H1 (cell line): ENCODE results near the gene SCGB1C2. TPM values are rescaled to one million over a fixed set of nuclear protein-coding genes. Genes with fewer than 3 reads are reported as not detected.

Source experiments
- CTCF ChIA-PET: fragments of 300-600 bp; sonication (Branson Sonifier 250); formaldehyde crosslinking; loops from one replicate; lab custom pipeline; 2021; ENCODE audit not compliant: partially characterized antibody; lab: Charles Lee
- POLR2A ChIA-PET: fragments of 300-600 bp; sonication (Branson Sonifier 250); formaldehyde crosslinking; loops from one replicate; lab custom pipeline; 2021; ENCODE audit warnings: inconsistent platforms; ENCODE audit not compliant: partially characterized antibody; lab: Charles Lee
- DNase-seq, 2 experiments: peaks; one replicate each; pipeline versions ENCODE4 v3.0.0 to v3.0.0-alpha.2; 2010 to 2022; ENCODE audit warnings: low spot score in 2 of 2, low read depth in 1 of 2, mixed read lengths in 1 of 2
- FAIRE-seq: peaks from 2 replicates; lab custom pipeline; 2011; peaks lifted over from hg19 to GRCh38; lab: Jason Lieb, UNC
- H2AFZ ChIP-seq: 2 replicates; pipeline ENCODE4 v1.8.1; 2012; ENCODE audit warnings: low read length, inconsistent platforms
- H2AK5ac ChIP-seq: 2 replicates; pipeline ENCODE4 v1.6.1; 2013; ENCODE audit warnings: low read depth, low read length
- H2BK120ac ChIP-seq: replicated peaks from 2 replicates; pipeline ENCODE3; 2013; ENCODE audit warnings: low read depth, low read length, inconsistent platforms
- H2BK12ac ChIP-seq: 2 replicates; pipeline ENCODE4 v1.6.1; 2013; ENCODE audit warnings: low read depth, low read length
- H2BK15ac ChIP-seq: 2 replicates; pipeline ENCODE4 v1.6.1; 2013; ENCODE audit warnings: low read length
- H2BK20ac ChIP-seq: 2 replicates; pipeline ENCODE4 v1.6.1; 2013; ENCODE audit warnings: low read length
- H2BK5ac ChIP-seq: 2 replicates; pipeline ENCODE4 v1.6.1; 2013; ENCODE audit warnings: low read depth, low read length
- H3K14ac ChIP-seq: 2 replicates; pipeline ENCODE4 v1.6.1; 2013; ENCODE audit warnings: inconsistent platforms; ENCODE audit not compliant: insufficient read length
- H3K18ac ChIP-seq: 2 replicates; pipeline ENCODE4 v1.6.1; 2013; ENCODE audit warnings: low read length; ENCODE audit errors: extremely low read depth
- H3K23ac ChIP-seq: 2 replicates; pipeline ENCODE4 v1.6.1; 2013; ENCODE audit warnings: inconsistent platforms; ENCODE audit not compliant: insufficient read length
- H3K23me2 ChIP-seq: 2 replicates; pipeline ENCODE4 v1.6.1; 2013; ENCODE audit warnings: low read depth, low read length
- H3K27ac ChIP-seq: 2 replicates; pipeline ENCODE4 v1.6.1; 2011; ENCODE audit warnings: low read depth, low read length, inconsistent platforms
- H3K27me3 ChIP-seq, 4 experiments: replicated peaks in 1 of 4; 1 replicate in 1 of 4; 2 replicates in 3 of 4; pipeline versions ENCODE4 v1.6.1 to v1.8.1; 2011 to 2013; ENCODE audit warnings: low read length in 3 of 4, mild to moderate bottlenecking in 3 of 4, inconsistent platforms in 2 of 4, mixed read lengths in 2 of 4, moderate library complexity in 1 of 4; ENCODE audit not compliant: control insufficient read depth in 3 of 4, insufficient read depth in 3 of 4; ENCODE audit errors: extremely low read depth in 1 of 4
- H3K36me3 ChIP-seq, 4 experiments: 2 replicates each; pipeline versions ENCODE4 v1.6.1 to v1.8.1; 2011 to 2013; ENCODE audit warnings: mild to moderate bottlenecking in 4 of 4, low read length in 3 of 4, moderate library complexity in 2 of 4, control low read depth in 1 of 4, inconsistent platforms in 1 of 4; ENCODE audit not compliant: insufficient read depth in 4 of 4, control insufficient read depth in 2 of 4
- H3K4ac ChIP-seq: replicated peaks from 2 replicates; pipeline ENCODE3; 2013; ENCODE audit warnings: low read length, low read depth, mixed read lengths, inconsistent platforms; ENCODE audit not compliant: insufficient read length
- H3K4me1 ChIP-seq, 4 experiments: replicated peaks in 1 of 4; 1 replicate in 1 of 4; 2 replicates in 3 of 4; pipeline versions ENCODE4 v1.6.1 to v1.8.1; 2011 to 2013; ENCODE audit warnings: low read length in 3 of 4, inconsistent platforms in 2 of 4, mixed read lengths in 1 of 4; ENCODE audit not compliant: insufficient read depth in 4 of 4, control insufficient read depth in 3 of 4
- H3K4me2 ChIP-seq, 2 experiments: 2 replicates each; pipeline versions ENCODE4 v1.6.1 to v1.8.1; 2011 to 2013; ENCODE audit warnings: low read depth in 2 of 2, low read length in 2 of 2, control low read depth in 1 of 2, inconsistent platforms in 1 of 2, mild to moderate bottlenecking in 1 of 2; ENCODE audit not compliant: insufficient read depth in 1 of 2
- H3K4me3 ChIP-seq, 4 experiments: fragments of 200-600, 300-600 bp in 1 of 4; sonication (generic), shearing (Covaris generic), sonication (Bioruptor Twin) in 1 of 4; 2 replicates each; pipeline versions ENCODE4 v1.5.1 to v1.8.1; 2011 to 2016; ENCODE audit warnings: low read length in 4 of 4, low read depth in 3 of 4, control low read depth in 2 of 4, inconsistent platforms in 2 of 4, mild to moderate bottlenecking in 2 of 4, mixed read lengths in 1 of 4, moderate library complexity in 1 of 4; ENCODE audit not compliant: insufficient read depth in 2 of 4; ENCODE audit errors: extremely low read depth in 1 of 4
- H3K56ac ChIP-seq: replicated peaks from 2 replicates; pipeline ENCODE3; 2013; ENCODE audit warnings: low read depth, mild to moderate bottlenecking, mixed read lengths, low read length, inconsistent platforms; ENCODE audit not compliant: insufficient read length
- H3K79me1 ChIP-seq: 2 replicates; pipeline ENCODE4 v1.6.1; 2013; ENCODE audit warnings: low read depth, low read length, control low read depth
- H3K79me2 ChIP-seq, 2 experiments: 2 replicates each; pipeline versions ENCODE4 v1.6.1 to v1.8.1; 2012 to 2013; ENCODE audit warnings: low read length in 2 of 2, mild to moderate bottlenecking in 2 of 2, inconsistent platforms in 1 of 2; ENCODE audit not compliant: insufficient read depth in 2 of 2, control insufficient read depth in 1 of 2
- H3K9ac ChIP-seq, 4 experiments: replicated peaks in 1 of 4; 1 replicate in 1 of 4; 2 replicates in 3 of 4; pipeline versions ENCODE4 v1.6.1 to v1.8.1; 2011 to 2013; ENCODE audit warnings: low read depth in 3 of 4, low read length in 3 of 4, control low read depth in 2 of 4, mild to moderate bottlenecking in 2 of 4, moderate library complexity in 2 of 4, inconsistent platforms in 1 of 4; ENCODE audit errors: extremely low read depth in 1 of 4
- H3K9me3 ChIP-seq, 2 experiments: 2 replicates each; pipeline versions ENCODE4 v1.6.1 to v1.8.1; 2012 to 2013; ENCODE audit warnings: mild to moderate bottlenecking in 2 of 2, moderate library complexity in 2 of 2, control low read depth in 1 of 2, inconsistent platforms in 1 of 2, low read depth in 1 of 2, low read length in 1 of 2, mixed read lengths in 1 of 2; ENCODE audit not compliant: insufficient read depth in 2 of 2
- H4K20me1 ChIP-seq, 2 experiments: replicated peaks in 1 of 2; 2 replicates each; pipeline versions ENCODE3 to v1.8.1; 2011 to 2013; ENCODE audit warnings: inconsistent platforms in 2 of 2, low read length in 2 of 2, mild to moderate bottlenecking in 1 of 2; ENCODE audit not compliant: insufficient read depth in 2 of 2, control insufficient read depth in 1 of 2
- H4K5ac ChIP-seq: 2 replicates; pipeline ENCODE4 v1.6.1; 2013; ENCODE audit warnings: low read length, low read depth, mixed read lengths, inconsistent platforms; ENCODE audit not compliant: insufficient read length
- H4K8ac ChIP-seq: 2 replicates; pipeline ENCODE4 v1.8.0; 2013; ENCODE audit warnings: mild to moderate bottlenecking, moderate library complexity, low read length, inconsistent platforms; ENCODE audit not compliant: insufficient read depth; ENCODE audit errors: extremely low read depth
- H4K91ac ChIP-seq: replicated peaks from 2 replicates; pipeline ENCODE3; 2013; ENCODE audit warnings: low read length, mixed read lengths, inconsistent platforms; ENCODE audit not compliant: insufficient read length
- CTCF ChIP-seq, 3 experiments: IDR thresholded peaks; 1 replicate in 2 of 3; 2 replicates in 1 of 3; pipeline versions ENCODE4 v1.5.1 to v1.6.1; 2011; ENCODE audit warnings: low read length in 3 of 3, mild to moderate bottlenecking in 3 of 3, inconsistent platforms in 2 of 3, low read depth in 1 of 3, moderate library complexity in 1 of 3; ENCODE audit not compliant: insufficient read depth in 1 of 3; ENCODE audit errors: control extremely low read depth in 1 of 3
- E2F6 ChIP-seq: IDR thresholded peaks from 2 replicates; pipeline ENCODE4 v1.6.1; 2012; ENCODE audit warnings: inconsistent platforms
- EP300 ChIP-seq, 2 experiments: IDR thresholded peaks; 1 replicate in 1 of 2; 2 replicates in 1 of 2; pipeline ENCODE4 v1.6.1; 2011 to 2012; ENCODE audit warnings: low read depth in 2 of 2, low read length in 2 of 2, mild to moderate bottlenecking in 2 of 2, borderline replicate concordance in 1 of 2, inconsistent platforms in 1 of 2, moderate library complexity in 1 of 2
- KDM1A ChIP-seq: fragments of 200-600, 300-600 bp; sonication (generic); IDR thresholded peaks from 2 replicates; pipeline ENCODE4 v1.7.1; 2016; ENCODE audit warnings: mild to moderate bottlenecking, low read length, borderline replicate concordance
- PHF8 ChIP-seq: fragments of 200-600 bp; sonication (generic); conservative IDR thresholded peaks from 2 replicates; pipeline ENCODE4 v1.7.1; 2012; ENCODE audit warnings: low read depth, mild to moderate bottlenecking, inconsistent platforms, low read length, moderate library complexity
- RFX5 ChIP-seq: IDR thresholded peaks from 2 replicates; pipeline ENCODE4 v1.6.1; 2011; ENCODE audit warnings: low read depth, low read length, improper control_type of control experiment, borderline replicate concordance
- SRF ChIP-seq: IDR thresholded peaks from 2 replicates; pipeline ENCODE4 v1.6.1; 2011; ENCODE audit warnings: mild to moderate bottlenecking, low read depth, low read length, moderate library complexity
- ZNF274 ChIP-seq: IDR thresholded peaks from 2 replicates; pipeline ENCODE4 v1.7.0; 2012; ENCODE audit warnings: low read length, borderline replicate concordance; ENCODE audit errors: extremely low read depth
- WGBS, 2 experiments: shearing (Covaris generic) in 1 of 2; methylation state at CpG; one replicate each; pipeline versions ENCODE4 v1.1.6 to v1.1.7; 2013 to 2015; ENCODE audit warnings: low lambda C conversion rate in 2 of 2, mixed read lengths in 2 of 2, inconsistent platforms in 1 of 2, low coverage in 1 of 2, missing lambda C conversion rate in 1 of 2; ENCODE audit not compliant: insufficient replicate concordance in 2 of 2, insufficient coverage in 1 of 2, insufficient read length in 1 of 2; ENCODE audit errors: extremely low coverage in 1 of 2, missing lambda C conversion rate in 1 of 2; 5-methylcytosine and 5-hydroxymethylcytosine counted together
- polyA plus RNA-seq, 7 experiments: library from polyadenylated mRNA; depleted of rRNA in 3 of 7; stranded (reverse) in 5 of 7; unstranded in 2 of 7; fragments of >200 nt in 5 of 7; fragments of 200-250 nt in 2 of 7; gene quantifications; 1 replicate in 5 of 7; 2 replicates in 1 of 7; 4 replicates in 1 of 7; pipeline versions ENCODE4 v1.2.1 to v1.2.3, GENCODE V29; 2011 to 2013; ENCODE audit warnings: missing spikeins in 2 of 7, mixed read lengths in 2 of 7
- total RNA-seq: library from RNA; stranded (reverse); fragmentation: NEBNext Ultra II Directional; extraction: Animal tissue kit (Norgen Biotek cat#: 25700); gene quantifications from 2 replicates; pipeline ENCODE4 v1.2.1, GENCODE V29; 2021

SCGB1C2 gene
- total and polyA plus RNA-seq, 2 of the 8 experiments (the other 6 are each of a cell fraction or from before 2014, with no cell fraction given): not detected

- H3K27me3 ChIP-seq: peaks cover 19 to 52% (median 39%) of the 10 kb centered on the region in 4 experiments
- H3K27ac ChIP-seq: no peak overlapping the region
- H3K9ac ChIP-seq: no peak overlapping the region
- no peak overlapping the region for H2AK5ac ChIP-seq
- no peak overlapping the region for H2BK20ac ChIP-seq
- no peak overlapping the region for H3K23ac ChIP-seq
- peaks cover 9% of the 10 kb centered on the region; the same call in 1 of the 2 replicates for H3K23me2 ChIP-seq
- H2BK12ac ChIP-seq: no peak overlapping the region
- DNase-seq (no peak), FAIRE-seq (no peak)
- H2BK5ac ChIP-seq: no peak overlapping the region
- H3K9me3 ChIP-seq: no peaks in the 10 kb centered on the region
- H2BK120ac ChIP-seq: no peak overlapping the region
- no peak overlapping the region for H3K4me3 ChIP-seq
- no peak overlapping the region for H3K18ac ChIP-seq
- ChIA-PET CTCF (interaction anchor here (0.9 to 1.8 kb wide), 2 partner anchors 13 to 14 kb away, joined by 3 read pairs; no protein-coding TSS in a partner anchor), POLR2A (interaction anchor here (1.4 kb wide), 1 partner anchor 129 kb away, joined by 4 read pairs; no protein-coding TSS in a partner anchor)
- H4K91ac ChIP-seq: no peak overlapping the region
- H4K8ac ChIP-seq: no peak overlapping the region
- no peak overlapping the region for H4K5ac ChIP-seq
- no peaks in the 10 kb centered on the region for H3K79me2 ChIP-seq
- no peak overlapping the region for H3K4me2 ChIP-seq
- no peak overlapping the region for H2AFZ ChIP-seq
- no peak overlapping the region for H3K56ac ChIP-seq
- peaks cover 2% of the 10 kb centered on the region; the same call in 1 of the 2 replicates for H3K79me1 ChIP-seq
- WGBS, 2 experiments: 90% methylated on average over 9 of the region's 12 CpGs; no CpG with 5 or more reads in 1 of the 2 experiments
- H2BK15ac ChIP-seq: no peak overlapping the region
- H3K4ac ChIP-seq: no peak overlapping the region
- H3K14ac ChIP-seq: no peak overlapping the region
- H3K36me3 ChIP-seq: no peaks in the 10 kb centered on the region
- peaks cover 0 to 14% (median 9%) of the 10 kb centered on the region in 4 experiments; a peak in 6 of 7 replicates for H3K4me1 ChIP-seq
- no peaks in the 10 kb centered on the region for H4K20me1 ChIP-seq
- TF ChIP-seq PHF8: no peak
- TF ChIP-seq SRF: no peak
- TF ChIP-seq EP300 (IDR thresholded peaks at IDR 0.05; ENCODE audit: borderline replicate concordance in 1 of 2, low read depth in 2 of 2, low read length in 2 of 2): no peak
- no peak for TF ChIP-seq E2F6
- TF ChIP-seq ZNF274: no peak
- TF ChIP-seq KDM1A: no peak
- TF ChIP-seq CTCF (IDR thresholded peaks at IDR 0.05; ENCODE audit: control extremely low read depth in 1 of 3, insufficient read depth in 1 of 3, low read depth in 1 of 3, low read length in 3 of 3): no peak
- no peak for TF ChIP-seq RFX5
These were observed 41.1 kb downstream of the SCGB1C2 start for GRCh38 chr17:178292-179065.
